HCT116 (cell line): Measurements from ENCODE around the gene HAT1. TPM values are rescaled to one million over a fixed set of nuclear protein-coding genes. Genes with fewer than 3 reads are reported as not detected.

ENCODE experiments used
- ATAC-seq: fragments of 200-7000 bp; cut with Tn5 transposase; 2 replicates; pipeline ENCODE4 v1.9.1; 2020; ENCODE audit warnings: mild to moderate bottlenecking, moderate library complexity
- BruUV-seq: library from RNA; stranded (reverse); fragments of 400-500 nt; replicated peaks from 2 replicates; lab custom pipeline; 2021; lab: Mats Ljungman, UMichigan
- CTCF ChIA-PET: fragments of 300-600 bp; sonication (Branson Sonifier 250); formaldehyde crosslinking; loops from one replicate; lab custom pipeline; 2021; ENCODE audit warnings: antibody characterized with exemption; lab: Charles Lee
- POLR2A ChIA-PET: fragments of 300-600, 350-600 bp; sonication (Branson Sonifier 250); formaldehyde crosslinking; loops from one replicate; lab custom pipeline; 2021; ENCODE audit warnings: antibody characterized with exemption; lab: Charles Lee
- RAD21 ChIA-PET, 2 experiments: fragments of 300-600 bp; sonication (Branson Sonifier 250); formaldehyde crosslinking; loops; one replicate each; lab custom pipeline; 2023; ENCODE audit warnings: low total read pairs in 2 of 2; ENCODE audit not compliant: uncharacterized antibody in 2 of 2, unreplicated experiment in 2 of 2, low non-redundant PET in 1 of 2; lab: Charles Lee
- DNase-seq: peaks from one replicate; pipeline ENCODE4 v3.0.0-alpha.2; 2010; ENCODE audit warnings: low read depth, low spot score
- H2AFZ ChIP-seq: fragments of 200-600 bp; shearing (Covaris generic), sonication (generic); 2 replicates; pipeline ENCODE4 v1.6.1; 2017; ENCODE audit warnings: low read depth, mixed run types, mixed read lengths, antibody characterized with exemption, low read length; ENCODE audit not compliant: poor library complexity, severe bottlenecking
- H3K27ac ChIP-seq: 2 replicates; pipeline ENCODE4 v1.5.1; 2012; ENCODE audit warnings: low read depth, low read length
- H3K27me3 ChIP-seq: fragments of 200-600 bp; sonication (generic); 2 replicates; pipeline ENCODE4 v1.6.1; 2016; ENCODE audit warnings: mixed run types, low read length, mixed read lengths; ENCODE audit not compliant: insufficient read depth
- H3K36me3 ChIP-seq, 2 experiments: fragments of 200-500 bp in 1 of 2; fragments of 200-600 bp in 1 of 2; sonication (Bioruptor generic) in 1 of 2; sonication (generic) in 1 of 2; 2 replicates each; pipeline versions ENCODE4 v1.5.1 to v1.6.1; 2014 to 2016; ENCODE audit warnings: low read length in 2 of 2, inconsistent platforms in 1 of 2, mixed read lengths in 1 of 2, mixed run types in 1 of 2; ENCODE audit not compliant: insufficient read depth in 2 of 2, control insufficient read depth in 1 of 2
- H3K4me1 ChIP-seq, 2 experiments: fragments of 200-600 bp in 1 of 2; sonication (generic) in 1 of 2; 2 replicates each; pipeline versions ENCODE4 v1.5.1 to v1.6.1; 2012 to 2017; ENCODE audit warnings: low read length in 2 of 2, inconsistent platforms in 1 of 2, mild to moderate bottlenecking in 1 of 2, mixed read lengths in 1 of 2, mixed run types in 1 of 2, moderate library complexity in 1 of 2; ENCODE audit not compliant: insufficient read depth in 2 of 2, control insufficient read depth in 1 of 2
- H3K4me2 ChIP-seq: fragments of 200-600 bp; sonication (generic); 2 replicates; pipeline ENCODE4 v1.6.1; 2017; ENCODE audit warnings: mixed run types, low read length, mixed read lengths
- H3K4me3 ChIP-seq, 2 experiments: fragments of 200-600 bp in 1 of 2; sonication (generic) in 1 of 2; replicated peaks in 1 of 2; 2 replicates each; pipeline ENCODE4 v1.5.1; 2011 to 2016; ENCODE audit warnings: low read length in 2 of 2, control low read depth in 1 of 2, low read depth in 1 of 2, mild to moderate bottlenecking in 1 of 2, mixed read lengths in 1 of 2, mixed run types in 1 of 2
- H3K79me2 ChIP-seq: fragments of 200-600 bp; sonication (generic); 2 replicates; pipeline ENCODE4 v1.6.1; 2017; ENCODE audit warnings: mild to moderate bottlenecking, mixed run types, low read length, moderate library complexity, mixed read lengths; ENCODE audit not compliant: insufficient read depth
- H3K9ac ChIP-seq: fragments of 200-600 bp; sonication (generic); 2 replicates; pipeline ENCODE4 v1.6.1; 2016; ENCODE audit warnings: low read length, mixed read lengths
- H3K9me2 ChIP-seq: fragments of 200-600 bp; sonication (generic), shearing (Covaris generic); 2 replicates; pipeline ENCODE4 v1.6.1; 2017; ENCODE audit warnings: mixed run types, mild to moderate bottlenecking, moderate library complexity; ENCODE audit not compliant: insufficient read depth
- H3K9me3 ChIP-seq, 2 experiments: fragments of 200-500 bp in 1 of 2; fragments of 200-600 bp in 1 of 2; sonication (Bioruptor generic) in 1 of 2; sonication (generic) in 1 of 2; 2 replicates each; pipeline ENCODE4 v1.6.1; 2014 to 2017; ENCODE audit warnings: low read length in 2 of 2, mixed read lengths in 2 of 2, inconsistent platforms in 1 of 2, low read depth in 1 of 2, mild to moderate bottlenecking in 1 of 2, mixed run types in 1 of 2, moderate library complexity in 1 of 2; ENCODE audit not compliant: control insufficient read depth in 1 of 2, insufficient read depth in 1 of 2
- H4K20me1 ChIP-seq: fragments of 200-600 bp; sonication (generic), shearing (Covaris generic); 2 replicates; pipeline ENCODE4 v1.6.1; 2017; ENCODE audit warnings: mixed run types, mild to moderate bottlenecking, moderate library complexity; ENCODE audit not compliant: insufficient read depth
- CBX3 ChIP-seq: IDR thresholded peaks from 2 replicates; pipeline ENCODE4 v1.6.1; 2012; ENCODE audit warnings: low read depth
- ELF1 ChIP-seq: IDR thresholded peaks from 2 replicates; pipeline ENCODE4 v1.6.1; 2012; ENCODE audit warnings: low read depth, borderline replicate concordance
- EZH2phosphoT487 ChIP-seq: fragments of 200-600 bp; IDR thresholded peaks from 2 replicates; pipeline ENCODE4 v1.6.1; 2018; ENCODE audit warnings: antibody characterized with exemption, borderline replicate concordance
- RAD21 ChIP-seq: IDR thresholded peaks from 2 replicates; pipeline ENCODE4 v1.6.1; 2012; ENCODE audit warnings: low read depth, mild to moderate bottlenecking
- YY1 ChIP-seq: IDR thresholded peaks from 2 replicates; pipeline ENCODE4 v1.6.1; 2011; ENCODE audit warnings: low read length, low read depth, moderate library complexity, mild to moderate bottlenecking; ENCODE audit not compliant: insufficient replicate concordance; ENCODE audit errors: extremely low read depth
- intact Hi-C: fragments of 100-400 bp; cut with micrococcal nuclease; formaldehyde crosslinking; loops from 2 replicates; pipeline ENCODE4 v1.10.0; 2022
- total RNA-seq: library from RNA; stranded (reverse); gene quantifications from one replicate; pipeline ENCODE4 v1.2.1, GENCODE V29; 2021; ENCODE audit not compliant: unreplicated experiment
- TF ChIP-seq, protein P1 (sequence below): IDR thresholded peaks from 2 replicates; pipeline ENCODE4 v1.6.1; 2011; ENCODE audit warnings: mild to moderate bottlenecking, low read length, moderate library complexity; ENCODE audit not compliant: insufficient replicate concordance; ENCODE audit errors: extremely low read depth
- TF ChIP-seq, protein P2 (sequence below): IDR thresholded peaks from 2 replicates; pipeline ENCODE4 v1.6.1; 2012
- TF ChIP-seq, protein P3 (sequence below): IDR thresholded peaks from 2 replicates; pipeline ENCODE4 v1.6.1; 2012

The HAT1 gene
- total RNA-seq, 1 experiment from 2014 or later: 72.6 TPM

DNA sequence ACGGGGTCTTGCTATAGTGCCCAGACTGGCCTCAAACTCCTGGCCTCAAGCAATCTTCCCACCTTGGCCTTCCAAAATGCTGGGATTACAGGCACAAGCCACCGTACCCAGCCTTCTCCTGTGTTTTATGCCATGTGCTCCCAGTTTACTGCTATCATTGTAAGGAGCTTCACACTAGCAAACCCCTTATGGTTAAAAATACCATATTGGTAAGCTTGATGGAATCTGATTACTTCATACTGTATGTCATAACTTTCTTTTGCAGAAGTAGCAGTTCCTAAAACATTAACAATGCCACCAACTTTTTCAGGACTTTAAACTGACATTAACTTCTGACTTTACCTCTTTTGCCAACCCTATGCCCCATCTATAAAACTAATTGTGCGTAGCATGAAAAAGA is 36.2 kb downstream of the HAT1 start:
- CTCF ChIA-PET: no interaction called here

More for the DNA sequence above, 36.2 kb downstream of the HAT1 start:
- no peak overlapping the region for H3K9ac ChIP-seq
- H3K36me3 ChIP-seq: no peaks in the 10 kb centered on the region
- H3K27me3 ChIP-seq: no peaks in the 10 kb centered on the region
- no peak overlapping the region for H3K4me3 ChIP-seq
- intact Hi-C loops: no loop called here
- no peak overlapping the region for H3K4me2 ChIP-seq
- TF ChIP-seq RAD21 (no peak), EZH2phosphoT487 (no peak), ELF1 (no peak), YY1 (no peak), CBX3 (no peak)
- TF ChIP-seq, protein P1, sequence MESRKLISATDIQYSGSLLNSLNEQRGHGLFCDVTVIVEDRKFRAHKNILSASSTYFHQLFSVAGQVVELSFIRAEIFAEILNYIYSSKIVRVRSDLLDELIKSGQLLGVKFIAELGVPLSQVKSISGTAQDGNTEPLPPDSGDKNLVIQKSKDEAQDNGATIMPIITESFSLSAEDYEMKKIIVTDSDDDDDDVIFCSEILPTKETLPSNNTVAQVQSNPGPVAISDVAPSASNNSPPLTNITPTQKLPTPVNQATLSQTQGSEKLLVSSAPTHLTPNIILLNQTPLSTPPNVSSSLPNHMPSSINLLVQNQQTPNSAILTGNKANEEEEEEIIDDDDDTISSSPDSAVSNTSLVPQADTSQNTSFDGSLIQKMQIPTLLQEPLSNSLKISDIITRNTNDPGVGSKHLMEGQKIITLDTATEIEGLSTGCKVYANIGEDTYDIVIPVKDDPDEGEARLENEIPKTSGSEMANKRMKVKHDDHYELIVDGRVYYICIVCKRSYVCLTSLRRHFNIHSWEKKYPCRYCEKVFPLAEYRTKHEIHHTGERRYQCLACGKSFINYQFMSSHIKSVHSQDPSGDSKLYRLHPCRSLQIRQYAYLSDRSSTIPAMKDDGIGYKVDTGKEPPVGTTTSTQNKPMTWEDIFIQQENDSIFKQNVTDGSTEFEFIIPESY: no peak
- TF ChIP-seq, protein P2, sequence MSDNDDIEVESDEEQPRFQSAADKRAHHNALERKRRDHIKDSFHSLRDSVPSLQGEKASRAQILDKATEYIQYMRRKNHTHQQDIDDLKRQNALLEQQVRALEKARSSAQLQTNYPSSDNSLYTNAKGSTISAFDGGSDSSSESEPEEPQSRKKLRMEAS: no peak
- TF ChIP-seq, protein P3, sequence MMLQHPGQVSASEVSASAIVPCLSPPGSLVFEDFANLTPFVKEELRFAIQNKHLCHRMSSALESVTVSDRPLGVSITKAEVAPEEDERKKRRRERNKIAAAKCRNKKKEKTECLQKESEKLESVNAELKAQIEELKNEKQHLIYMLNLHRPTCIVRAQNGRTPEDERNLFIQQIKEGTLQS: no peak
- POLR2A ChIA-PET: no interaction called here
- ATAC-seq (no peak), DNase-seq (no peak)
- peaks cover 6 to 15% of the 10 kb centered on the region in 2 experiments for H3K4me1 ChIP-seq
- H3K27ac ChIP-seq: no peak overlapping the region
- H3K9me3 ChIP-seq: no peaks in the 10 kb centered on the region
- RAD21 ChIA-PET: no interaction called here
- peaks cover 23% of the 10 kb centered on the region for H3K79me2 ChIP-seq
- no TSS peak for BruUV-seq
- no peak overlapping the region for H2AFZ ChIP-seq
- H4K20me1 ChIP-seq: peaks cover 2% of the 10 kb centered on the region; the same call in 1 of the 2 replicates
- H3K9me2 ChIP-seq: no peaks in the 10 kb centered on the region
